MM.1S (cell line): ENCODE results near the gene CAMK1.

ENCODE experiments used
- DNase-seq: peaks from one replicate; pipeline ENCODE4 v3.0.0-alpha.2; 2015
- H2AFZ ChIP-seq: fragments of 300-600 bp; sonication (generic); 2 replicates; pipeline ENCODE4 v1.6.0; 2016; ENCODE audit warnings: antibody characterized with exemption, low read length
- H3F3A ChIP-seq: fragments of 300-600 bp; sonication (generic); 2 replicates; pipeline ENCODE4 v1.6.1; 2016; ENCODE audit warnings: mild to moderate bottlenecking, antibody characterized with exemption, low read length, moderate library complexity, mixed read lengths; ENCODE audit not compliant: insufficient read depth
- H3K27ac ChIP-seq: fragments of 300-600 bp; sonication (generic); 2 replicates; pipeline ENCODE4 v1.5.1; 2016; ENCODE audit warnings: mild to moderate bottlenecking, low read length
- H3K27me3 ChIP-seq: fragments of 300-600 bp; sonication (generic); replicated peaks from 2 replicates; pipeline ENCODE4 v1.6.0; 2016; ENCODE audit warnings: low read length; ENCODE audit not compliant: insufficient read depth
- H3K36me3 ChIP-seq: fragments of 300-600 bp; sonication (generic); replicated peaks from 2 replicates; pipeline ENCODE4 v1.6.1; 2016; ENCODE audit warnings: mild to moderate bottlenecking, low read length, mixed read lengths; ENCODE audit not compliant: insufficient read depth
- H3K4me1 ChIP-seq: fragments of 300-600 bp; sonication (generic); 2 replicates; pipeline ENCODE4 v1.6.1; 2016; ENCODE audit warnings: low read length, mixed read lengths
- H3K4me2 ChIP-seq: fragments of 300-600 bp; sonication (generic); 2 replicates; pipeline ENCODE4 v1.6.0; 2016; ENCODE audit warnings: low read depth, low read length
- H3K4me3 ChIP-seq: fragments of 300-600 bp; sonication (generic); 2 replicates; pipeline ENCODE4 v1.5.1; 2016; ENCODE audit warnings: low read length, mixed read lengths
- H3K79me2 ChIP-seq: fragments of 300-600 bp; sonication (generic); 2 replicates; pipeline ENCODE4 v1.6.1; 2016; ENCODE audit warnings: mixed run types, low read length, mixed read lengths
- H3K9ac ChIP-seq: fragments of 300-600 bp; sonication (generic); 2 replicates; pipeline ENCODE4 v1.6.1; 2016; ENCODE audit warnings: low read length, mixed read lengths
- H3K9me2 ChIP-seq: fragments of 300-600 bp; sonication (generic); replicated peaks from 2 replicates; pipeline ENCODE4 v1.6.1; 2016; ENCODE audit warnings: mild to moderate bottlenecking, low read length, mixed read lengths; ENCODE audit not compliant: insufficient read depth
- H3K9me3 ChIP-seq: fragments of 300-600 bp; sonication (generic); replicated peaks from 2 replicates; pipeline ENCODE4 v1.6.1; 2016; ENCODE audit warnings: mild to moderate bottlenecking, low read length, mixed read lengths; ENCODE audit not compliant: insufficient read depth
- H4K20me1 ChIP-seq: fragments of 300-600 bp; sonication (generic); 2 replicates; pipeline ENCODE4 v1.6.1; 2016; ENCODE audit warnings: mild to moderate bottlenecking, low read length, moderate library complexity, mixed read lengths; ENCODE audit not compliant: insufficient read depth
- EZH2 ChIP-seq: fragments of 300-600 bp; sonication (generic); optimal IDR thresholded peaks from 2 replicates; pipeline ENCODE3; 2017; ENCODE audit warnings: low read depth, mild to moderate bottlenecking, antibody characterized with exemption, low read length, mixed read lengths
- EZH2phosphoT487 ChIP-seq: fragments of 300-600 bp; sonication (generic); IDR thresholded peaks from 2 replicates; pipeline ENCODE4 v1.6.1; 2018; ENCODE audit warnings: antibody characterized with exemption, low read length
- TF ChIP-seq, protein P1 (sequence below): fragments of 300-600 bp; sonication (generic); IDR thresholded peaks from 2 replicates; pipeline ENCODE4 v1.5.1; 2016; ENCODE audit warnings: antibody characterized with exemption, low read length, mixed read lengths

CAMK1 gene

GRCh38 chr3:9794400-9794799 lies 24.7 kb upstream of the CAMK1 start:
- H3K36me3 ChIP-seq: peaks cover 8% of the 10 kb centered on the region
- no peak for DNase-seq
- H4K20me1 ChIP-seq: no peaks in the 10 kb centered on the region
- H3K9ac ChIP-seq: no peak overlapping the region
- no peaks in the 10 kb centered on the region for H3K9me3 ChIP-seq
- no peaks in the 10 kb centered on the region for H3K9me2 ChIP-seq
- no peaks in the 10 kb centered on the region for H3F3A ChIP-seq
- H2AFZ ChIP-seq: no peak overlapping the region
- H3K4me3 ChIP-seq: no peak overlapping the region
- H3K4me1 ChIP-seq: no peaks in the 10 kb centered on the region
- TF ChIP-seq, protein P1, sequence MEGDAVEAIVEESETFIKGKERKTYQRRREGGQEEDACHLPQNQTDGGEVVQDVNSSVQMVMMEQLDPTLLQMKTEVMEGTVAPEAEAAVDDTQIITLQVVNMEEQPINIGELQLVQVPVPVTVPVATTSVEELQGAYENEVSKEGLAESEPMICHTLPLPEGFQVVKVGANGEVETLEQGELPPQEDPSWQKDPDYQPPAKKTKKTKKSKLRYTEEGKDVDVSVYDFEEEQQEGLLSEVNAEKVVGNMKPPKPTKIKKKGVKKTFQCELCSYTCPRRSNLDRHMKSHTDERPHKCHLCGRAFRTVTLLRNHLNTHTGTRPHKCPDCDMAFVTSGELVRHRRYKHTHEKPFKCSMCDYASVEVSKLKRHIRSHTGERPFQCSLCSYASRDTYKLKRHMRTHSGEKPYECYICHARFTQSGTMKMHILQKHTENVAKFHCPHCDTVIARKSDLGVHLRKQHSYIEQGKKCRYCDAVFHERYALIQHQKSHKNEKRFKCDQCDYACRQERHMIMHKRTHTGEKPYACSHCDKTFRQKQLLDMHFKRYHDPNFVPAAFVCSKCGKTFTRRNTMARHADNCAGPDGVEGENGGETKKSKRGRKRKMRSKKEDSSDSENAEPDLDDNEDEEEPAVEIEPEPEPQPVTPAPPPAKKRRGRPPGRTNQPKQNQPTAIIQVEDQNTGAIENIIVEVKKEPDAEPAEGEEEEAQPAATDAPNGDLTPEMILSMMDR: no peak
- no peak for TF ChIP-seq EZH2phosphoT487
- H3K79me2 ChIP-seq: peaks cover 61% of the 10 kb centered on the region
- H3K27ac ChIP-seq: no peak overlapping the region
- no peaks in the 10 kb centered on the region for H3K27me3 ChIP-seq
- H3K4me2 ChIP-seq: no peak overlapping the region; the same call in 1 of the 2 replicates

DNA sequence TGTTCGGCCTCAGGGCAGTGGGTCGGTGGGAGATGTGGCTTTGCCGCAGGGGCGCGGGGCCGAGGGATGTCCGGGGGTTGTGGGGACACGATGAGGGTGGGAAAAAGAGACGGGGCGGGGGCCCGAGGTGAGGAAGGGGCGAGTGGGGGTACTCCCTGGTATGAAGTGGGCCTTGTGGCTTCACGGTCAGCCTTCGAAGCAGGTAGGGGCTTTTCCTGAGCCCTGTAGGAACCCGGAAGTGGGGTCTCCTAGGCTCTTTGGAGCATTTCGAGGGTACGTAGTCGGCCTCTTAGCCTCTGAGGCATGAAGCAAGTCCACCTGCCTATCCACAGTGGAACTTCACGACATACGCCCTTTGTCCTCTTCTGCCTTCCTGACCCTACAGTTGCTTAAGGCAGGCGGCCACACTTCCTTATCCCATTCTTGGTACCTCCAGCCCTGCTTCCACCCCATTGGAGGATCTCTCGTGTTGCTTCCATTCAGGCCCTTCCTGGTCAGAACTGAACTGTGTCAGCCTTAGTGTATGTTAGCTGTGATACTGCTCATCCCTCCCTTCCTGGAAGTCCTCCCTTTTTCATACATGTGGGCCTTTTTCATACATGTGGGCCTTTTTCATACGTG lies 23.5 kb upstream of the CAMK1 start:
- no peaks in the 10 kb centered on the region for H4K20me1 ChIP-seq
- H3K4me3 ChIP-seq: peak overlapping the region; percentile 87
- H3K9me3 ChIP-seq: no peaks in the 10 kb centered on the region
- peaks cover 60% of the 10 kb centered on the region for H3K79me2 ChIP-seq
- TF ChIP-seq EZH2phosphoT487: no peak
- TF ChIP-seq EZH2: no peak
- TF ChIP-seq, protein P1: no peak
- H3K9ac ChIP-seq: peak overlapping the region; percentile 94
- no peaks in the 10 kb centered on the region for H3K9me2 ChIP-seq
- H3K27ac ChIP-seq: peak overlapping the region; percentile 80; the same call in 1 of the 2 replicates
- H3K4me2 ChIP-seq: peak overlapping the region; percentile 95
- H3K27me3 ChIP-seq: no peaks in the 10 kb centered on the region
- no peaks in the 10 kb centered on the region for H3K4me1 ChIP-seq
- peak; percentile 35 for DNase-seq
- peak overlapping the region; percentile 14; the same call in 1 of the 2 replicates for H2AFZ ChIP-seq
- peaks cover 6% of the 10 kb centered on the region for H3K36me3 ChIP-seq
- H3F3A ChIP-seq: no peaks in the 10 kb centered on the region

GRCh38 chr3:9792405-9793160 lies 22.8 kb upstream of the CAMK1 start, which contains the start of the genes ARPC4 and TADA3:
Gene ARPC4 (plus strand): TSS chr3:9793082. CDS start chr3:9793122, 40 bp downstream.
Gene TADA3 (minus strand): TSS chr3:9792473. CDS start chr3:9791466, 1,007 bp downstream.
- Histone ChIP-seq H3K36me3 (peaks cover 4% of the 10 kb centered on the region), H2AFZ (peak within 1 kb of the TSS; percentile 86)

More at GRCh38 chr3:9792405-9793160, 22.8 kb upstream of the CAMK1 start, which contains the start of the genes ARPC4 and TADA3:
- Histone ChIP-seq H3K9me3 (no peaks in the 10 kb centered on the region), H4K20me1 (no peaks in the 10 kb centered on the region), H3K4me3 (peak within 1 kb of the TSS; percentile 87), H3K27me3 (no peaks in the 10 kb centered on the region), H3F3A (no peaks in the 10 kb centered on the region), H3K27ac (peak within 1 kb of the TSS; percentile 80), H3K4me2 (peak within 1 kb of the TSS; percentile 95), H3K79me2 (peaks cover 53% of the 10 kb centered on the region), H3K4me1 (no peaks in the 10 kb centered on the region), H3K9me2 (no peaks in the 10 kb centered on the region), H3K9ac (peak within 1 kb of the TSS; percentile 94)
- no peak for TF ChIP-seq EZH2
- TF ChIP-seq, protein P1: no peak
- TF ChIP-seq EZH2phosphoT487: no peak
- DNase-seq: peak; percentile 94
